HCT116 (cell line): ENCODE measurements around the gene GPI. TPM values are rescaled to one million over a fixed set of nuclear protein-coding genes. Genes with fewer than 3 reads are reported as not detected.

Experiments used
- ATAC-seq: fragments of 200-7000 bp; cut with Tn5 transposase; 2 replicates; pipeline ENCODE4 v1.9.1; 2020; ENCODE audit warnings: mild to moderate bottlenecking, moderate library complexity
- BruUV-seq: library from RNA; stranded (reverse); fragments of 400-500 nt; replicated peaks from 2 replicates; lab custom pipeline; 2021; lab: Mats Ljungman, UMichigan
- CTCF ChIA-PET: fragments of 300-600 bp; sonication (Branson Sonifier 250); formaldehyde crosslinking; loops from one replicate; lab custom pipeline; 2021; ENCODE audit warnings: antibody characterized with exemption; lab: Charles Lee
- POLR2A ChIA-PET: fragments of 300-600, 350-600 bp; sonication (Branson Sonifier 250); formaldehyde crosslinking; loops from one replicate; lab custom pipeline; 2021; ENCODE audit warnings: antibody characterized with exemption; lab: Charles Lee
- RAD21 ChIA-PET, 2 experiments: fragments of 300-600 bp; sonication (Branson Sonifier 250); formaldehyde crosslinking; loops; one replicate each; lab custom pipeline; 2023; ENCODE audit warnings: low total read pairs in 2 of 2; ENCODE audit not compliant: uncharacterized antibody in 2 of 2, unreplicated experiment in 2 of 2, low non-redundant PET in 1 of 2; lab: Charles Lee
- DNase-seq: peaks from one replicate; pipeline ENCODE4 v3.0.0-alpha.2; 2010; ENCODE audit warnings: low read depth, low spot score
- H2AFZ ChIP-seq: fragments of 200-600 bp; shearing (Covaris generic), sonication (generic); 2 replicates; pipeline ENCODE4 v1.6.1; 2017; ENCODE audit warnings: low read depth, mixed run types, mixed read lengths, antibody characterized with exemption, low read length; ENCODE audit not compliant: poor library complexity, severe bottlenecking
- H3K27ac ChIP-seq: 2 replicates; pipeline ENCODE4 v1.5.1; 2012; ENCODE audit warnings: low read depth, low read length
- H3K27me3 ChIP-seq: fragments of 200-600 bp; sonication (generic); 2 replicates; pipeline ENCODE4 v1.6.1; 2016; ENCODE audit warnings: mixed run types, low read length, mixed read lengths; ENCODE audit not compliant: insufficient read depth
- H3K36me3 ChIP-seq, 2 experiments: fragments of 200-500 bp in 1 of 2; fragments of 200-600 bp in 1 of 2; sonication (Bioruptor generic) in 1 of 2; sonication (generic) in 1 of 2; 2 replicates each; pipeline versions ENCODE4 v1.5.1 to v1.6.1; 2014 to 2016; ENCODE audit warnings: low read length in 2 of 2, inconsistent platforms in 1 of 2, mixed read lengths in 1 of 2, mixed run types in 1 of 2; ENCODE audit not compliant: insufficient read depth in 2 of 2, control insufficient read depth in 1 of 2
- H3K4me1 ChIP-seq, 2 experiments: fragments of 200-600 bp in 1 of 2; sonication (generic) in 1 of 2; 2 replicates each; pipeline versions ENCODE4 v1.5.1 to v1.6.1; 2012 to 2017; ENCODE audit warnings: low read length in 2 of 2, inconsistent platforms in 1 of 2, mild to moderate bottlenecking in 1 of 2, mixed read lengths in 1 of 2, mixed run types in 1 of 2, moderate library complexity in 1 of 2; ENCODE audit not compliant: insufficient read depth in 2 of 2, control insufficient read depth in 1 of 2
- H3K4me2 ChIP-seq: fragments of 200-600 bp; sonication (generic); 2 replicates; pipeline ENCODE4 v1.6.1; 2017; ENCODE audit warnings: mixed run types, low read length, mixed read lengths
- H3K4me3 ChIP-seq, 2 experiments: fragments of 200-600 bp in 1 of 2; sonication (generic) in 1 of 2; replicated peaks in 1 of 2; 2 replicates each; pipeline ENCODE4 v1.5.1; 2011 to 2016; ENCODE audit warnings: low read length in 2 of 2, control low read depth in 1 of 2, low read depth in 1 of 2, mild to moderate bottlenecking in 1 of 2, mixed read lengths in 1 of 2, mixed run types in 1 of 2
- H3K79me2 ChIP-seq: fragments of 200-600 bp; sonication (generic); 2 replicates; pipeline ENCODE4 v1.6.1; 2017; ENCODE audit warnings: mild to moderate bottlenecking, mixed run types, low read length, moderate library complexity, mixed read lengths; ENCODE audit not compliant: insufficient read depth
- H3K9ac ChIP-seq: fragments of 200-600 bp; sonication (generic); 2 replicates; pipeline ENCODE4 v1.6.1; 2016; ENCODE audit warnings: low read length, mixed read lengths
- H3K9me2 ChIP-seq: fragments of 200-600 bp; sonication (generic), shearing (Covaris generic); 2 replicates; pipeline ENCODE4 v1.6.1; 2017; ENCODE audit warnings: mixed run types, mild to moderate bottlenecking, moderate library complexity; ENCODE audit not compliant: insufficient read depth
- H3K9me3 ChIP-seq, 2 experiments: fragments of 200-500 bp in 1 of 2; fragments of 200-600 bp in 1 of 2; sonication (Bioruptor generic) in 1 of 2; sonication (generic) in 1 of 2; 2 replicates each; pipeline ENCODE4 v1.6.1; 2014 to 2017; ENCODE audit warnings: low read length in 2 of 2, mixed read lengths in 2 of 2, inconsistent platforms in 1 of 2, low read depth in 1 of 2, mild to moderate bottlenecking in 1 of 2, mixed run types in 1 of 2, moderate library complexity in 1 of 2; ENCODE audit not compliant: control insufficient read depth in 1 of 2, insufficient read depth in 1 of 2
- H4K20me1 ChIP-seq: fragments of 200-600 bp; sonication (generic), shearing (Covaris generic); 2 replicates; pipeline ENCODE4 v1.6.1; 2017; ENCODE audit warnings: mixed run types, mild to moderate bottlenecking, moderate library complexity; ENCODE audit not compliant: insufficient read depth
- ATF3 ChIP-seq: IDR thresholded peaks from 2 replicates; pipeline ENCODE4 v1.6.1; 2012
- CBX3 ChIP-seq: IDR thresholded peaks from 2 replicates; pipeline ENCODE4 v1.6.1; 2012; ENCODE audit warnings: low read depth
- CEBPB ChIP-seq: IDR thresholded peaks from 2 replicates; pipeline ENCODE4 v1.6.1; 2012; ENCODE audit warnings: low read depth
- EGR1 ChIP-seq: IDR thresholded peaks from 2 replicates; pipeline ENCODE4 v1.6.1; 2012; ENCODE audit warnings: low read depth
- ELF1 ChIP-seq: IDR thresholded peaks from 2 replicates; pipeline ENCODE4 v1.6.1; 2012; ENCODE audit warnings: low read depth, borderline replicate concordance
- EZH2 ChIP-seq: fragments of 200-600 bp; sonication (generic); IDR thresholded peaks from 2 replicates; pipeline ENCODE4 v1.6.1; 2017; ENCODE audit warnings: antibody characterized with exemption, mixed run types
- POLR2A ChIP-seq: IDR thresholded peaks from 2 replicates; pipeline ENCODE4 v1.7.0; 2011; ENCODE audit warnings: borderline replicate concordance; ENCODE audit not compliant: insufficient read depth, insufficient read length; ENCODE audit errors: extremely low read depth
- POLR2AphosphoS5 ChIP-seq: IDR thresholded peaks from 2 replicates; pipeline ENCODE4 v1.6.1; 2011; ENCODE audit warnings: mild to moderate bottlenecking, low read depth, low read length, moderate library complexity
- REST ChIP-seq: IDR thresholded peaks from 2 replicates; pipeline ENCODE4 v1.6.1; 2012; ENCODE audit warnings: low read depth
- YY1 ChIP-seq: IDR thresholded peaks from 2 replicates; pipeline ENCODE4 v1.6.1; 2011; ENCODE audit warnings: low read length, low read depth, moderate library complexity, mild to moderate bottlenecking; ENCODE audit not compliant: insufficient replicate concordance; ENCODE audit errors: extremely low read depth
- ZNF274 ChIP-seq: fragments of 200-500 bp; sonication (Bioruptor generic); IDR thresholded peaks from 2 replicates; pipeline ENCODE4 v1.6.1; 2014; ENCODE audit warnings: mild to moderate bottlenecking, low read depth, low read length, inconsistent platforms
- intact Hi-C: fragments of 100-400 bp; cut with micrococcal nuclease; formaldehyde crosslinking; loops from 2 replicates; pipeline ENCODE4 v1.10.0; 2022
- total RNA-seq: library from RNA; stranded (reverse); gene quantifications from one replicate; pipeline ENCODE4 v1.2.1, GENCODE V29; 2021; ENCODE audit not compliant: unreplicated experiment
- TF ChIP-seq, protein P1 (sequence below): IDR thresholded peaks from 2 replicates; pipeline ENCODE4 v1.6.1; 2011; ENCODE audit warnings: mild to moderate bottlenecking, low read length, moderate library complexity; ENCODE audit not compliant: insufficient replicate concordance; ENCODE audit errors: extremely low read depth
- TF ChIP-seq, protein P2 (sequence below): IDR thresholded peaks from 2 replicates; pipeline ENCODE4 v1.6.1; 2012

GPI gene
- total RNA-seq, 1 experiment from 2014 or later, result 787 TPM

DNA sequence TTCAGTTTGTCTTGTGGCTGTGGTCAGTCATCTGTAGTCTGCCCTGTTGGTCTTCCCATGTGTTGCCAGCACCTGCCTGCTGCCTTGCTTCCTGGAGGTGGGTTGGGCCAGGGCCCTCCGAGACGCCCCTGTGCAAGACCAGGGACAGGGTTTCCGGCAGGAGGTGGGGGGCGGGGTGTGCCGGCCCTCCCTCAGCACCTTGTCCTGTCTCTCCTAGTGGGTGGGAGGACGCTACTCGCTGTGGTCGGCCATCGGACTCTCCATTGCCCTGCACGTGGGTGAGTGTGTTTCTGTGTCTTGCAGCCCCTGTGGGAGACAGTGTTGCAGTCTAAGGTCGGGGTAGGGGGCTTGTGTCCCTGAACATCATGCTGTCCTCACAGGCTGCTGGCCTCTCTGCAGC, 28.0 kb downstream of the GPI start:
- Histone ChIP-seq H3K9me3 (no peaks in the 10 kb centered on the region), H3K9me2 (no peaks in the 10 kb centered on the region), H3K79me2 (peaks cover 43% of the 10 kb centered on the region), H3K4me2 (no peak overlapping the region), H3K27me3 (no peaks in the 10 kb centered on the region), H3K27ac (no peak overlapping the region), H2AFZ (no peak overlapping the region), H3K9ac (no peak overlapping the region), H3K4me1 (no peaks in the 10 kb centered on the region), H3K4me3 (no peak overlapping the region), H3K36me3 (peaks cover 66 to 87% of the 10 kb centered on the region in 2 experiments), H4K20me1 (no peaks in the 10 kb centered on the region)
- ChIA-PET CTCF (no interaction called here), RAD21 (no interaction called here), POLR2A (no interaction called here)
- intact Hi-C loops, result no loop called here
- TF ChIP-seq YY1 (no peak), EGR1 (no peak), POLR2AphosphoS5 (no peak), EZH2 (no peak), POLR2A (no peak), ELF1 (no peak)
- TF ChIP-seq, protein P1, sequence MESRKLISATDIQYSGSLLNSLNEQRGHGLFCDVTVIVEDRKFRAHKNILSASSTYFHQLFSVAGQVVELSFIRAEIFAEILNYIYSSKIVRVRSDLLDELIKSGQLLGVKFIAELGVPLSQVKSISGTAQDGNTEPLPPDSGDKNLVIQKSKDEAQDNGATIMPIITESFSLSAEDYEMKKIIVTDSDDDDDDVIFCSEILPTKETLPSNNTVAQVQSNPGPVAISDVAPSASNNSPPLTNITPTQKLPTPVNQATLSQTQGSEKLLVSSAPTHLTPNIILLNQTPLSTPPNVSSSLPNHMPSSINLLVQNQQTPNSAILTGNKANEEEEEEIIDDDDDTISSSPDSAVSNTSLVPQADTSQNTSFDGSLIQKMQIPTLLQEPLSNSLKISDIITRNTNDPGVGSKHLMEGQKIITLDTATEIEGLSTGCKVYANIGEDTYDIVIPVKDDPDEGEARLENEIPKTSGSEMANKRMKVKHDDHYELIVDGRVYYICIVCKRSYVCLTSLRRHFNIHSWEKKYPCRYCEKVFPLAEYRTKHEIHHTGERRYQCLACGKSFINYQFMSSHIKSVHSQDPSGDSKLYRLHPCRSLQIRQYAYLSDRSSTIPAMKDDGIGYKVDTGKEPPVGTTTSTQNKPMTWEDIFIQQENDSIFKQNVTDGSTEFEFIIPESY, result no peak
- BruUV-seq, result no TSS peak
- no peak for DNase-seq
- ATAC-seq, result no peak

DNA sequence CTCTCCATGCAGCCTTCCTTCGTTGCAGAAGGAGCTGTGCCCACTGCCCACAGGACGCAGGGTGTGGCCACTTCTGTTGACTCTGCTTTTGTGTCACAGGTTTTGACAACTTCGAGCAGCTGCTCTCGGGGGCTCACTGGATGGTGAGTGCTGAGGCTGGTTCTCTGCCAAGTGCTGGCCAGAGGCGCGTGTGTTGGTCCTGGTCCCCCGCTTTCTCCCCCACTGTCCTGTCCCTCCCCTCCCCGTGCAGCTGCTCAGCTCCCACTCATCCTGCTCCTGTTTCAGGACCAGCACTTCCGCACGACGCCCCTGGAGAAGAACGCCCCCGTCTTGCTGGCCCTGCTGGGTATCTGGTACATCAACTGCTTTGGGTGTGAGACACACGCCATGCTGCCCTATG, 28.6 kb downstream of the GPI start:
- Histone ChIP-seq H3K36me3 (peaks cover 66 to 89% of the 10 kb centered on the region in 2 experiments), H3K9ac (no peak overlapping the region), H3K4me1 (no peaks in the 10 kb centered on the region), H2AFZ (no peak overlapping the region), H3K79me2 (peaks cover 40% of the 10 kb centered on the region), H3K4me3 (no peak overlapping the region), H3K27ac (no peak overlapping the region), H3K27me3 (no peaks in the 10 kb centered on the region), H3K4me2 (no peak overlapping the region), H3K9me2 (no peaks in the 10 kb centered on the region), H4K20me1 (no peaks in the 10 kb centered on the region), H3K9me3 (no peaks in the 10 kb centered on the region)
- POLR2A ChIA-PET, result no interaction called here
- no TSS peak for BruUV-seq
- no peak for ATAC-seq
- intact Hi-C loops, result no loop called here
- CTCF ChIA-PET, result no interaction called here
- no peak for DNase-seq
- RAD21 ChIA-PET, result no interaction called here
- no peak for TF ChIP-seq ZNF274
- no peak for TF ChIP-seq CBX3
- TF ChIP-seq REST, result no peak
- TF ChIP-seq CEBPB, result no peak
- TF ChIP-seq ATF3, result no peak
- no peak for TF ChIP-seq POLR2AphosphoS5
- TF ChIP-seq YY1, result no peak
- TF ChIP-seq, protein P2, sequence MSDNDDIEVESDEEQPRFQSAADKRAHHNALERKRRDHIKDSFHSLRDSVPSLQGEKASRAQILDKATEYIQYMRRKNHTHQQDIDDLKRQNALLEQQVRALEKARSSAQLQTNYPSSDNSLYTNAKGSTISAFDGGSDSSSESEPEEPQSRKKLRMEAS, result no peak
